Lung (tissue), 12 donors: ENCODE results near the gene RTP2. TPM values are rescaled to one million over a fixed set of nuclear protein-coding genes. Genes with fewer than 3 reads are reported as not detected.

Experiments
- ATAC-seq: fragments of 200-7000 bp; cut with Tn5 transposase; one replicate; pipeline ENCODE4 v1.9.1; 2020; ENCODE audit warnings: moderate number of reproducible peaks; ENCODE audit not compliant: insufficient read depth, low FRiP score
- DNase-seq, 3 donors: peaks; one replicate each; pipeline ENCODE4 v3.0.0-alpha.2; 2013 to 2017
- H3K27ac ChIP-seq, 2 donors: one replicate each; pipeline ENCODE4 v1.5.1; 2013; ENCODE audit warnings: mild to moderate bottlenecking in 2 of 2, moderate library complexity in 2 of 2, control low read depth in 1 of 2, inconsistent platforms in 1 of 2, low read depth in 1 of 2, low read length in 1 of 2
- H3K27me3 ChIP-seq, 3 donors: one replicate each; pipeline ENCODE4 v1.5.1; 2013; ENCODE audit warnings: low read length in 2 of 3; ENCODE audit not compliant: control insufficient read depth in 3 of 3, insufficient read depth in 3 of 3
- H3K36me3 ChIP-seq, 4 donors: one replicate each; pipeline ENCODE4 v1.5.1; 2013; ENCODE audit warnings: low read length in 4 of 4, mild to moderate bottlenecking in 1 of 4, moderate library complexity in 1 of 4; ENCODE audit not compliant: control insufficient read depth in 4 of 4, insufficient read depth in 4 of 4
- H3K4me1 ChIP-seq, 5 donors: one replicate each; pipeline ENCODE4 v1.5.1; 2013; ENCODE audit warnings: low read length in 5 of 5, mild to moderate bottlenecking in 2 of 5, moderate library complexity in 1 of 5; ENCODE audit not compliant: control insufficient read depth in 5 of 5, insufficient read depth in 5 of 5
- H3K4me3 ChIP-seq: one replicate; pipeline ENCODE4 v1.5.1; 2013; ENCODE audit warnings: mild to moderate bottlenecking, control low read depth, moderate library complexity
- H3K9ac ChIP-seq, 2 donors: one replicate each; pipeline ENCODE4 v1.5.1; 2013; ENCODE audit warnings: low read length in 2 of 2, control low read depth in 1 of 2; ENCODE audit not compliant: insufficient read depth in 1 of 2
- H3K9me3 ChIP-seq, 4 donors: one replicate each; pipeline ENCODE4 v1.5.1; 2013; ENCODE audit warnings: low read length in 3 of 4, mild to moderate bottlenecking in 1 of 4, moderate library complexity in 1 of 4; ENCODE audit not compliant: control insufficient read depth in 4 of 4, insufficient read depth in 3 of 4
- WGBS, 2 donors: extraction: QIAGEN DNeasy Blood & Tissue Kit; methylation state at CpG; one replicate each; pipeline ENCODE4 v1.1.7; 2013; 5-methylcytosine and 5-hydroxymethylcytosine counted together
- polyA plus RNA-seq, 2 donors: library from polyadenylated mRNA; stranded (reverse); fragments of 200-250 nt; gene quantifications; one replicate each; pipeline ENCODE4 v1.2.1, GENCODE V29; 2013
- total RNA-seq, 2 donors: library from RNA; depleted of rRNA in 1 of 2; stranded (reverse); fragments of >200 nt in 1 of 2; gene quantifications; one replicate each; pipeline ENCODE4 v1.2.1, GENCODE V29; 2014 to 2021
- TF ChIP-seq, protein P1 (sequence below): IDR thresholded peaks from 2 replicates; pipeline ENCODE4 v1.5.1; 2012; ENCODE audit warnings: mild to moderate bottlenecking; ENCODE audit errors: control extremely low read depth, extremely low read depth
- donor health status: control.
- donor health status: control.
- donor health status: Bipolar disorder and iron deficiency.
- donor health status: healthy.
- donor health status: DM: yes; HTN: yes; CAD: no.

Gene RTP2
- total and polyA plus RNA-seq, 4 donors: not detected

- WGBS, 2 donors: 51 to 58% methylated on average over 1 of the region's 1 CpG
- peaks cover 0 to 10% (median 0%) of the 10 kb centered on the region in 3 donors for H3K27me3 ChIP-seq
- no peak overlapping the region for H3K9ac ChIP-seq
- H3K4me1 ChIP-seq: no peaks in the 10 kb centered on the region
- ATAC-seq: no peak
- no peak overlapping the region for H3K4me3 ChIP-seq
- H3K36me3 ChIP-seq: no peaks in the 10 kb centered on the region
- no peaks in the 10 kb centered on the region for H3K9me3 ChIP-seq
- TF ChIP-seq, protein P1, sequence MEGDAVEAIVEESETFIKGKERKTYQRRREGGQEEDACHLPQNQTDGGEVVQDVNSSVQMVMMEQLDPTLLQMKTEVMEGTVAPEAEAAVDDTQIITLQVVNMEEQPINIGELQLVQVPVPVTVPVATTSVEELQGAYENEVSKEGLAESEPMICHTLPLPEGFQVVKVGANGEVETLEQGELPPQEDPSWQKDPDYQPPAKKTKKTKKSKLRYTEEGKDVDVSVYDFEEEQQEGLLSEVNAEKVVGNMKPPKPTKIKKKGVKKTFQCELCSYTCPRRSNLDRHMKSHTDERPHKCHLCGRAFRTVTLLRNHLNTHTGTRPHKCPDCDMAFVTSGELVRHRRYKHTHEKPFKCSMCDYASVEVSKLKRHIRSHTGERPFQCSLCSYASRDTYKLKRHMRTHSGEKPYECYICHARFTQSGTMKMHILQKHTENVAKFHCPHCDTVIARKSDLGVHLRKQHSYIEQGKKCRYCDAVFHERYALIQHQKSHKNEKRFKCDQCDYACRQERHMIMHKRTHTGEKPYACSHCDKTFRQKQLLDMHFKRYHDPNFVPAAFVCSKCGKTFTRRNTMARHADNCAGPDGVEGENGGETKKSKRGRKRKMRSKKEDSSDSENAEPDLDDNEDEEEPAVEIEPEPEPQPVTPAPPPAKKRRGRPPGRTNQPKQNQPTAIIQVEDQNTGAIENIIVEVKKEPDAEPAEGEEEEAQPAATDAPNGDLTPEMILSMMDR: no peak
- H3K27ac ChIP-seq: no peak overlapping the region
- DNase-seq: no peak
Observed at GRCh38 chr3:187677604-187678003, 24.8 kb downstream of the RTP2 start.

DNA sequence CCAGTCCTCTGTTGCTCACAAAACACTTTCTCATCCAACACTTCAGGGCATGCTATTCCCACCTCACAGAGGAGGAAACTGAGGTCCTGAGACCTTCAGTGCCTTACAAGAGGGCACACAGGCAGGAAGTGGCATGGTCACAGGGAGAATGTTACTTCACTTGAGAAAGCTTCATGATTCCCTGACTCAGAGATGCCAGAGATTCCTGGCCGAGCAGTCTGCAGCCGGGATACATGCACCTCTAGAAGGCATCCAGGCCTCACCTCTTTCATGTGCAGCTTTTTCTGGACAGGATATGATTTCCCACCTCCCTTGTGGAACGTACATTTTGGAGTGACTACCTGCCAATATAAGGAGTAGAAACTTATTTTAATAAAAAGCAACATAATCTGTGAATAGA lies 29.3 kb downstream of the RTP2 start:
- 64 to 70% methylated on average over 3 of the region's 3 CpGs for WGBS, 2 donors
- Histone ChIP-seq H3K9me3 (peaks cover 0 to 4% (median 0%) of the 10 kb centered on the region in 4 donors), H3K27ac (no peak overlapping the region), H3K9ac (no peak overlapping the region), H3K27me3 (peaks cover 0 to 23% (median 12%) of the 10 kb centered on the region in 3 donors), H3K36me3 (no peaks in the 10 kb centered on the region), H3K4me3 (no peak overlapping the region), H3K4me1 (no peaks in the 10 kb centered on the region)
- ATAC-seq (no peak), DNase-seq (no peak)
- TF ChIP-seq, protein P1: no peak

GRCh38 chr3:187669675-187670504 lies 32.5 kb downstream of the RTP2 start, which contains the start of gene SST:
TSS of gene SST (minus strand) at chr3:187670394. CDS start at chr3:187670291, 103 bp downstream.
- H3K4me3 ChIP-seq: no peak within 1 kb of the TSS
- ATAC-seq (no peak), DNase-seq (peak; percentile 59 to 81 (median 71))
- WGBS, 2 donors: 10 to 11% methylated on average over 46 of the region's 46 CpGs
- TF ChIP-seq, protein P1: no peak
- H3K27me3 ChIP-seq: peaks cover 0 to 19% (median 12%) of the 10 kb centered on the region in 3 donors
- no peak within 1 kb of the TSS for H3K9ac ChIP-seq
- peaks cover 0 to 4% (median 0%) of the 10 kb centered on the region in 4 donors for H3K9me3 ChIP-seq
- H3K36me3 ChIP-seq: no peaks in the 10 kb centered on the region
- H3K4me1 ChIP-seq: no peaks in the 10 kb centered on the region
- H3K27ac ChIP-seq: no peak within 1 kb of the TSS
